ENCODE data around the gene GNA15. TPM values are rescaled to one million over a fixed set of nuclear protein-coding genes. Genes with fewer than 3 reads are reported as not detected.

GNA15 gene
- total and polyA plus RNA-seq, 2 donors: 21.8 to 58.5 TPM

GRCh38 chr19:3118232-3119070 lies 17.4 kb upstream of the GNA15 start:
- no peaks in the 10 kb centered on the region for H3K27me3 ChIP-seq (ENCODE audit: control insufficient read depth in 2 of 2, insufficient read depth in 1 of 2, low read length in 1 of 2)
- peaks cover 0 to 7% of the 10 kb centered on the region in 2 donors for H3K4me1 ChIP-seq (ENCODE audit: control insufficient read depth in 2 of 2, insufficient read depth in 2 of 2, low read length in 2 of 2)
- no peak overlapping the region for H3K4me3 ChIP-seq (ENCODE audit: low read length in 2 of 2)
- 93% methylated on average over 42 of the region's 42 CpGs for WGBS
- H3K36me3 ChIP-seq (ENCODE audit: control insufficient read depth in 2 of 2, insufficient read depth in 2 of 2, low read length in 1 of 2): peaks cover 18 to 29% of the 10 kb centered on the region in 2 donors
- no peak overlapping the region for H3K27ac ChIP-seq (ENCODE audit: low read depth in 1 of 2, low read length in 1 of 2)
- H3K9me3 ChIP-seq (ENCODE audit: control insufficient read depth in 2 of 2, insufficient read depth in 1 of 2, low read length in 1 of 2): peaks cover 0 to 2% of the 10 kb centered on the region in 2 donors
- no peak for DNase-seq (ENCODE audit: low read depth in 6 of 9, low spot score in 9 of 9)

GRCh38 chr19:3119071-3119595 lies 16.7 kb upstream of the GNA15 start:
- 97% methylated on average over 23 of the region's 23 CpGs for WGBS
- H3K27me3 ChIP-seq (ENCODE audit: control insufficient read depth in 2 of 2, insufficient read depth in 1 of 2, low read length in 1 of 2): no peaks in the 10 kb centered on the region
- DNase-seq (ENCODE audit: low read depth in 6 of 9, low spot score in 9 of 9): no peak

GRCh38 chr19:3119693-3120380 lies 16.0 kb upstream of the GNA15 start:
- peaks cover 0 to 2% of the 10 kb centered on the region in 2 donors for H3K9me3 ChIP-seq (ENCODE audit: control insufficient read depth in 2 of 2, insufficient read depth in 1 of 2, low read length in 1 of 2)
- 95% methylated on average over 26 of the region's 26 CpGs for WGBS
- no peak overlapping the region for H3K27ac ChIP-seq (ENCODE audit: low read depth in 1 of 2, low read length in 1 of 2)
- DNase-seq (ENCODE audit: low read depth in 6 of 9, low spot score in 9 of 9): no peak
- peaks cover 14 to 28% of the 10 kb centered on the region in 2 donors for H3K36me3 ChIP-seq (ENCODE audit: control insufficient read depth in 2 of 2, insufficient read depth in 2 of 2, low read length in 1 of 2)
- H3K27me3 ChIP-seq (ENCODE audit: control insufficient read depth in 2 of 2, insufficient read depth in 1 of 2, low read length in 1 of 2): no peaks in the 10 kb centered on the region
- H3K4me1 ChIP-seq (ENCODE audit: control insufficient read depth in 2 of 2, insufficient read depth in 2 of 2, low read length in 2 of 2): peaks cover 0 to 15% of the 10 kb centered on the region in 2 donors
- H3K4me3 ChIP-seq (ENCODE audit: low read length in 2 of 2): no peak overlapping the region

More at GRCh38 chr19:3119071-3119595, 16.7 kb upstream of the GNA15 start:
- Histone ChIP-seq H3K27ac (ENCODE audit: low read depth in 1 of 2, low read length in 1 of 2) (no peak overlapping the region), H3K9me3 (ENCODE audit: control insufficient read depth in 2 of 2, insufficient read depth in 1 of 2, low read length in 1 of 2) (peaks cover 0 to 2% of the 10 kb centered on the region in 2 donors), H3K4me3 (ENCODE audit: low read length in 2 of 2) (no peak overlapping the region), H3K4me1 (ENCODE audit: control insufficient read depth in 2 of 2, insufficient read depth in 2 of 2, low read length in 2 of 2) (peaks cover 0 to 11% of the 10 kb centered on the region in 2 donors), H3K36me3 (ENCODE audit: control insufficient read depth in 2 of 2, insufficient read depth in 2 of 2, low read length in 1 of 2) (peaks cover 14 to 28% of the 10 kb centered on the region in 2 donors)

GRCh38 chr19:3120611-3121276 lies 15.1 kb upstream of the GNA15 start:
- peaks cover 3 to 20% of the 10 kb centered on the region in 2 donors for H3K4me1 ChIP-seq (ENCODE audit: control insufficient read depth in 2 of 2, insufficient read depth in 2 of 2, low read length in 2 of 2)
- peaks cover 14 to 28% of the 10 kb centered on the region in 2 donors for H3K36me3 ChIP-seq (ENCODE audit: control insufficient read depth in 2 of 2, insufficient read depth in 2 of 2, low read length in 1 of 2)
- H3K4me3 ChIP-seq (ENCODE audit: low read length in 2 of 2): no peak overlapping the region
- peaks cover 0 to 2% of the 10 kb centered on the region in 2 donors for H3K9me3 ChIP-seq (ENCODE audit: control insufficient read depth in 2 of 2, insufficient read depth in 1 of 2, low read length in 1 of 2)
- no peaks in the 10 kb centered on the region for H3K27me3 ChIP-seq (ENCODE audit: control insufficient read depth in 2 of 2, insufficient read depth in 1 of 2, low read length in 1 of 2)
- WGBS: 98% methylated on average over 38 of the region's 38 CpGs
- no peak overlapping the region for H3K27ac ChIP-seq (ENCODE audit: low read depth in 1 of 2, low read length in 1 of 2)
- no peak for DNase-seq (ENCODE audit: low read depth in 6 of 9, low spot score in 9 of 9)

GRCh38 chr19:3121396-3121795 lies 14.4 kb upstream of the GNA15 start:
- H3K27ac ChIP-seq (ENCODE audit: low read depth in 1 of 2, low read length in 1 of 2): no peak overlapping the region
- H3K4me3 ChIP-seq (ENCODE audit: low read length in 2 of 2): no peak overlapping the region
- WGBS: 94% methylated on average over 22 of the region's 22 CpGs
- peaks cover 3 to 27% of the 10 kb centered on the region in 2 donors for H3K4me1 ChIP-seq (ENCODE audit: control insufficient read depth in 2 of 2, insufficient read depth in 2 of 2, low read length in 2 of 2)
- no peaks in the 10 kb centered on the region for H3K27me3 ChIP-seq (ENCODE audit: control insufficient read depth in 2 of 2, insufficient read depth in 1 of 2, low read length in 1 of 2)
- DNase-seq (ENCODE audit: low read depth in 6 of 9, low spot score in 9 of 9): no peak
- H3K36me3 ChIP-seq (ENCODE audit: control insufficient read depth in 2 of 2, insufficient read depth in 2 of 2, low read length in 1 of 2): peaks cover 14 to 28% of the 10 kb centered on the region in 2 donors
- H3K9me3 ChIP-seq (ENCODE audit: control insufficient read depth in 2 of 2, insufficient read depth in 1 of 2, low read length in 1 of 2): peaks cover 0 to 2% of the 10 kb centered on the region in 2 donors

- 98% methylated on average over 40 of the region's 40 CpGs for WGBS
- Histone ChIP-seq H3K27me3 (ENCODE audit: control insufficient read depth in 2 of 2, insufficient read depth in 1 of 2, low read length in 1 of 2) (no peaks in the 10 kb centered on the region), H3K36me3 (ENCODE audit: control insufficient read depth in 2 of 2, insufficient read depth in 2 of 2, low read length in 1 of 2) (peaks cover 12 to 25% of the 10 kb centered on the region in 2 donors), H3K9me3 (ENCODE audit: control insufficient read depth in 2 of 2, insufficient read depth in 1 of 2, low read length in 1 of 2) (peaks cover 0 to 2% of the 10 kb centered on the region in 2 donors), H3K4me3 (ENCODE audit: low read length in 2 of 2) (no peak overlapping the region), H3K4me1 (ENCODE audit: control insufficient read depth in 2 of 2, insufficient read depth in 2 of 2, low read length in 2 of 2) (peaks cover 3 to 27% of the 10 kb centered on the region in 2 donors), H3K27ac (ENCODE audit: low read depth in 1 of 2, low read length in 1 of 2) (no peak overlapping the region)
- DNase-seq (ENCODE audit: low read depth in 6 of 9, low spot score in 9 of 9): no peak
Observed at GRCh38 chr19:3121821-3122511, 13.9 kb upstream of the GNA15 start.

GRCh38 chr19:3122512-3122870 lies 13.3 kb upstream of the GNA15 start:
- Histone ChIP-seq H3K36me3 (ENCODE audit: control insufficient read depth in 2 of 2, insufficient read depth in 2 of 2, low read length in 1 of 2) (peaks cover 12 to 22% of the 10 kb centered on the region in 2 donors), H3K27ac (ENCODE audit: low read depth in 1 of 2, low read length in 1 of 2) (no peak overlapping the region), H3K4me3 (ENCODE audit: low read length in 2 of 2) (no peak overlapping the region), H3K9me3 (ENCODE audit: control insufficient read depth in 2 of 2, insufficient read depth in 1 of 2, low read length in 1 of 2) (peaks cover 0 to 2% of the 10 kb centered on the region in 2 donors), H3K4me1 (ENCODE audit: control insufficient read depth in 2 of 2, insufficient read depth in 2 of 2, low read length in 2 of 2) (peaks cover 3 to 27% of the 10 kb centered on the region in 2 donors), H3K27me3 (ENCODE audit: control insufficient read depth in 2 of 2, insufficient read depth in 1 of 2, low read length in 1 of 2) (no peaks in the 10 kb centered on the region)
- no peak for DNase-seq (ENCODE audit: low read depth in 6 of 9, low spot score in 9 of 9)
- 92% methylated on average over 22 of the region's 22 CpGs for WGBS

GRCh38 chr19:3123088-3123721 lies 12.6 kb upstream of the GNA15 start:
- Histone ChIP-seq H3K27me3 (ENCODE audit: control insufficient read depth in 2 of 2, insufficient read depth in 1 of 2, low read length in 1 of 2) (no peaks in the 10 kb centered on the region), H3K36me3 (ENCODE audit: control insufficient read depth in 2 of 2, insufficient read depth in 2 of 2, low read length in 1 of 2) (peaks cover 12 to 16% of the 10 kb centered on the region in 2 donors), H3K9me3 (ENCODE audit: control insufficient read depth in 2 of 2, insufficient read depth in 1 of 2, low read length in 1 of 2) (no peaks in the 10 kb centered on the region), H3K4me3 (ENCODE audit: low read length in 2 of 2) (no peak overlapping the region), H3K4me1 (ENCODE audit: control insufficient read depth in 2 of 2, insufficient read depth in 2 of 2, low read length in 2 of 2) (peaks cover 3 to 27% of the 10 kb centered on the region in 2 donors), H3K27ac (ENCODE audit: low read depth in 1 of 2, low read length in 1 of 2) (no peak overlapping the region)
- DNase-seq (ENCODE audit: low read depth in 6 of 9, low spot score in 9 of 9): no peak
- WGBS: 98% methylated on average over 29 of the region's 29 CpGs
